Activated naive CD8-positive, alpha-beta T cell treated with anti-CD3 and anti-CD28 coated beads, Interleukin-2, amount 10 ng/mL, durations not matched to agents 7 days and 5 days (primary cell): ENCODE measurements around the gene CCDC14. TPM values are rescaled to one million over a fixed set of nuclear protein-coding genes. Genes with fewer than 3 reads are reported as not detected.
A peak's percentile ranks its signal among the peaks of the same experiment; 100 is the strongest.
"Not testable (repeated sequence)": the region's sequence is repeated elsewhere in the genome, so short reads cannot be mapped to it uniquely, and the experiment has no call there.

Experiments
- ATAC-seq: fragments of 150-1000 bp; cut with Tn5 transposase; one replicate; pipeline ENCODE4 v1.10.0; 2021; ENCODE audit warnings: low read depth, moderate library complexity
- POLR2A ChIA-PET: fragments of 350-600 bp; sonication (Branson Sonifier 250); formaldehyde crosslinking; loops from one replicate; lab custom pipeline; 2021; ENCODE audit warnings: antibody characterized with exemption; lab: Charles Lee
- DNase-seq: peaks from one replicate; pipeline ENCODE4 v3.0.0; 2021
- H3K27ac Mint-ChIP-seq: one replicate; pipeline ENCODE4 v1.8.0; 2022; ENCODE audit warnings: mild to moderate bottlenecking, mixed read lengths
- H3K27me3 Mint-ChIP-seq: one replicate; pipeline ENCODE4 v1.8.0; 2022; ENCODE audit warnings: mild to moderate bottlenecking, moderate library complexity, mixed read lengths
- H3K36me3 Mint-ChIP-seq: one replicate; pipeline ENCODE4 v1.8.0; 2021; ENCODE audit warnings: mild to moderate bottlenecking, mixed read lengths
- H3K4me1 Mint-ChIP-seq: one replicate; pipeline ENCODE4 v1.8.0; 2021; ENCODE audit warnings: mixed read lengths
- H3K4me3 Mint-ChIP-seq: one replicate; pipeline ENCODE4 v1.8.0; 2022; ENCODE audit warnings: mild to moderate bottlenecking, moderate library complexity, mixed read lengths
- H3K9me3 Mint-ChIP-seq: one replicate; pipeline ENCODE4 v1.8.0; 2021; ENCODE audit warnings: mixed read lengths
- total RNA-seq, 2 experiments: library from RNA; stranded (reverse); gene quantifications; one replicate each; pipeline ENCODE4 v1.2.3, GENCODE V29; 2021

The CCDC14 gene
- total RNA-seq, 2 experiments from 2014 or later = 48.9 to 63.0 TPM

DNA sequence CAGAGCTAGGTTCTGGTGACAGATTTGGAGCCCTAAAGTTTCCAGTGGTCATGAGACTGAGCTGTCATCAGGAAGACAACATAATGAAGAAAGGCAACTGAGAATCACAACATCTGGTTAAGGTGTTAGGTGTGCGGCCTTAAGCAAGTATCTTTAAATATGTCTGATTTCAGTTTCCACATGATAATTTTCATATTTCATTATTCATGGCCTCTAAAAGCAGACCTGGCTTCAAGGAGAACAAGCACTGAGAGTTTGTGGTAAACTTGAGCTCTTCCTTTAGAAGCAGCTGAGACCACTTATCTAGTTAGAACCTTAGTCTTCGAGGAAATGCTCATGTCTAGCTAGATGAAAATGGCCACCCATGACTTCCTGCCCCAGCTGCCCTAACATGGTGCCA is 51.2 kb downstream of the CCDC14 start:
- POLR2A ChIA-PET = no interaction called here
- no peak for DNase-seq
- H3K4me1 Mint-ChIP-seq = no peaks in the 10 kb centered on the region
- H3K9me3 Mint-ChIP-seq = no peaks in the 10 kb centered on the region
- H3K27ac Mint-ChIP-seq = no peak overlapping the region
- no peak overlapping the region for H3K4me3 Mint-ChIP-seq
- peaks cover 2% of the 10 kb centered on the region for H3K36me3 Mint-ChIP-seq
- no peaks in the 10 kb centered on the region for H3K27me3 Mint-ChIP-seq
- no peak for ATAC-seq

- no peak for DNase-seq
- ATAC-seq = no peak
- POLR2A ChIA-PET = interaction anchor here (0.7 kb wide), 1 partner anchor 225 kb away, joined by 3 read pairs; no protein-coding TSS in a partner anchor
- Mint-ChIP-seq H3K9me3 (no peaks in the 10 kb centered on the region), H3K36me3 (no peaks in the 10 kb centered on the region), H3K4me3 (no peak overlapping the region), H3K27me3 (no peaks in the 10 kb centered on the region), H3K27ac (no peak overlapping the region), H3K4me1 (no peaks in the 10 kb centered on the region)
Observed at GRCh38 chr3:123907720-123908119, 53.3 kb downstream of the CCDC14 start.

DNA sequence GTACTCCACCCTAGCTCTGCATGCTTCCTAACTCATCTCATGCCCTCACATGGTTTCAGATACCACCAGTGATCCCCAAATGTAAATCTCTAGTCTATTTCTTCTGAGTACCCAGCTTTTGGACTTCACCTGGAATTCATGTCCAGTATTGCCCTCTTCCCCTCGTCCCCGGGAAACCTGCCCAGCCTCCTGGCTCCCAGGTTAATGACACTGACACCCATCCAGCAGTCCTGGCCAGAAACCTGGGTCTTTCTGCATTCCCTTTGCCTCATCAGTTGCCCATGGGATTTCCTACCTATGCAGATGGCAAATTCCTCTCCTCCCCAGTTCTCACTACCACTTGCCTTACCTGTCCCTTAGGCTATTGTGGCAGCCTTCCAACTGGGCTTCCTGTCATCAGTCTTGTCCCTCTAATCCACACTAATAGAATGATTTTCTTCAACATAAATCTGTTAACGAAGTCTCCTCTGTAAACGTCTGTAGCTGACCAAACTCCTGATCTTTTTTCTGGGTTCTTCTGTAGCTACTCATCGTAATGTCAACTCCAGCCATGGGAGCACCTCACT is 61.6 kb downstream of the CCDC14 start:
- no peaks in the 10 kb centered on the region for H3K36me3 Mint-ChIP-seq
- H3K27me3 Mint-ChIP-seq = peaks cover 22% of the 10 kb centered on the region
- DNase-seq = no peak
- no peak overlapping the region for H3K4me3 Mint-ChIP-seq
- POLR2A ChIA-PET = no interaction called here
- ATAC-seq = no peak
- H3K27ac Mint-ChIP-seq = no peak overlapping the region
- H3K9me3 Mint-ChIP-seq = no peaks in the 10 kb centered on the region
- no peaks in the 10 kb centered on the region for H3K4me1 Mint-ChIP-seq

GRCh38 chr3:123893012-123893411 is 68.0 kb downstream of the CCDC14 start:
- Mint-ChIP-seq H3K9me3 (peaks cover 11% of the 10 kb centered on the region), H3K4me1 (no peaks in the 10 kb centered on the region), H3K36me3 (peaks cover 4% of the 10 kb centered on the region), H3K27me3 (peaks cover 24% of the 10 kb centered on the region), H3K27ac (no peak overlapping the region), H3K4me3 (no peak overlapping the region)
- DNase-seq (no peak), ATAC-seq (no peak)
- POLR2A ChIA-PET = no interaction called here

DNA sequence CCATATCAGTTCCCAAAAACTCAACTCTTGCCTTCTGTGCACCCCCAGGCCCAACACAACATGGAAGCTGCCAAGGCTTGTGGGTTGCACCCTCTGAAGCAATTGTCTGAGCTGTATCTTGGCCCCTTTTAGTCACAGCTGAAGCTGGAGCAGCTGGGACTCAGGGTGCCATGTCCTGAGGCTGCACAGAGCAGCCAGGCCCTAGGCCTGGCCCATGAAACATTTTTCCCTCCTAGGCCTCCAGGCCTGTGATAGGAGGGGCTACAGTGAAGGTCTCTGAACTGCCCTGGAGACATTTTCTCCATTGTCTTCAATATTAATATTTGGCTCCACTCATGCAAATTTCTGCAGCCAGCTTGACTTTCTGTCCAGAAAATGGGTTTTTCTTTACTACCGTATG is 68.8 kb downstream of the CCDC14 start:
- ATAC-seq = no peak
- peaks cover 31% of the 10 kb centered on the region for H3K27me3 Mint-ChIP-seq
- no peak overlapping the region for H3K4me3 Mint-ChIP-seq
- no peak for DNase-seq
- peaks cover 4% of the 10 kb centered on the region for H3K36me3 Mint-ChIP-seq
- no peak overlapping the region for H3K27ac Mint-ChIP-seq
- H3K9me3 Mint-ChIP-seq = peaks cover 11% of the 10 kb centered on the region
- no peaks in the 10 kb centered on the region for H3K4me1 Mint-ChIP-seq
- POLR2A ChIA-PET = no interaction called here

GRCh38 chr3:123890991-123891390 is 70.0 kb downstream of the CCDC14 start:
- DNase-seq, H3K27ac Mint-ChIP-seq, H3K4me3 Mint-ChIP-seq, H3K4me1 Mint-ChIP-seq, H3K36me3 Mint-ChIP-seq, ATAC-seq, POLR2A ChIA-PET: not testable (repeated sequence)
- Mint-ChIP-seq H3K27me3 (peaks cover 37% of the 10 kb centered on the region), H3K9me3 (peaks cover 11% of the 10 kb centered on the region)

DNA sequence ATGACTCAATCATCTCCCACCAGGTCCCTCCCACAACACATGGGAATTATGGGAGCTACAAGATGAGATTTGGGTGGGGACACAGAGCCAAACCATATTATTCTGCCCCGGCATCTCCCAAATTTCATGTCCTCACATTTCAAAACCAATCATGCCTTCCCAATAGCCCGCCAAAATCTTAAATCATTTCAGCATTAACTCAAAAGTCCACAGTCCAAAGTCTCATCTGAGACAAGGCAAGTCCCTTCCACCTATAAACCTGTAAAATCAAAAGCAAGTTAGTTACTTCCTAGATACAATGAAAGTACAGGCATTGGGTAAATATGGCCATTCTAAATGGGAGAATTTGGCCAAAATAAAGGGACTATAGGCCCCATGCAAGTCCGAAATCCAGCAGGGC is 70.9 kb downstream of the CCDC14 start:
- peaks cover 11% of the 10 kb centered on the region for H3K9me3 Mint-ChIP-seq
- POLR2A ChIA-PET, H3K4me3 Mint-ChIP-seq, DNase-seq, H3K4me1 Mint-ChIP-seq, H3K27ac Mint-ChIP-seq, ATAC-seq, H3K36me3 Mint-ChIP-seq: not testable (repeated sequence)
- H3K27me3 Mint-ChIP-seq = peaks cover 44% of the 10 kb centered on the region

DNA sequence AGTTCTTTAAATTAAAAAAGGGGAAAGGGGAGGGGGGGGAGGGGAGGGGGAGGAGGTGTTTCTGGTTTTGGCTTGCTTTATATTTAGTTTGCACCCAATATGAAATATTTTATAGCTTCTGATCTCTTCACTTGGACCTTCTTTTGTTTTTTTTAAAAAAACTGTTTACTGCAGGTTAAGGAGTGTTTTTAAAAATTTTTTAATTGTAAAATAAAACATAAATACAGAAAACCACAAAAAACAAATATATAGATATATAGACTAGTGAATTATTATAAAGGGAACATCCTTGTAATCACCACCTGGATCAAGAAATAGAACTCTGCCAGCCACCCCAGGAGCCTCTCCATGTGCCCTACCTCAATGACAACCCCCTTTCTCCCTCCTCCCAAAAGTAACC is 76.0 kb downstream of the CCDC14 start:
- H3K9me3 Mint-ChIP-seq = peaks cover 1% of the 10 kb centered on the region
- no peak overlapping the region for H3K27ac Mint-ChIP-seq
- H3K4me1 Mint-ChIP-seq = peaks cover 5% of the 10 kb centered on the region
- ATAC-seq (no peak), DNase-seq (no peak)
- H3K4me3 Mint-ChIP-seq = no peak overlapping the region
- H3K27me3 Mint-ChIP-seq = peaks cover 70% of the 10 kb centered on the region
- POLR2A ChIA-PET = no interaction called here
- H3K36me3 Mint-ChIP-seq = peaks cover 2% of the 10 kb centered on the region

GRCh38 chr3:123884203-123884831 is 76.7 kb downstream of the CCDC14 start, which contains the start of gene MYLK:
Gene MYLK, minus strand, starts transcription at chr3:123884332. Its CDS starts 90,491 bp downstream, at chr3:123793841.
- Mint-ChIP-seq H3K36me3 (peaks cover 2% of the 10 kb centered on the region), H3K9me3 (peaks cover 1% of the 10 kb centered on the region), H3K27ac (no peak within 1 kb of the TSS), H3K4me3 (peak within 1 kb of the TSS; percentile 82), H3K4me1 (peaks cover 5% of the 10 kb centered on the region), H3K27me3 (peaks cover 67% of the 10 kb centered on the region)
- peak; percentile 91 for ATAC-seq
- DNase-seq = peak; percentile 67
- POLR2A ChIA-PET = interaction anchor here (1.0 kb wide), 1 partner anchor 77 kb away, joined by 3 read pairs; the partner anchor contains the start of gene CCDC14

- H3K4me3 Mint-ChIP-seq = peak overlapping the region; percentile 67
- peaks cover 62% of the 10 kb centered on the region for H3K27me3 Mint-ChIP-seq
- H3K9me3 Mint-ChIP-seq = peaks cover under 1% of the 10 kb centered on the region
- H3K36me3 Mint-ChIP-seq = peaks cover under 1% of the 10 kb centered on the region
- ATAC-seq (no peak), DNase-seq (no peak)
- H3K4me1 Mint-ChIP-seq = peaks cover 5% of the 10 kb centered on the region
- POLR2A ChIA-PET = interaction anchor here (1.0 kb wide), 1 partner anchor 77 kb away, joined by 3 read pairs; the partner anchor contains the start of gene CCDC14
- no peak overlapping the region for H3K27ac Mint-ChIP-seq
Observed at GRCh38 chr3:123883701-123884202, 77.3 kb downstream of the CCDC14 start.

DNA sequence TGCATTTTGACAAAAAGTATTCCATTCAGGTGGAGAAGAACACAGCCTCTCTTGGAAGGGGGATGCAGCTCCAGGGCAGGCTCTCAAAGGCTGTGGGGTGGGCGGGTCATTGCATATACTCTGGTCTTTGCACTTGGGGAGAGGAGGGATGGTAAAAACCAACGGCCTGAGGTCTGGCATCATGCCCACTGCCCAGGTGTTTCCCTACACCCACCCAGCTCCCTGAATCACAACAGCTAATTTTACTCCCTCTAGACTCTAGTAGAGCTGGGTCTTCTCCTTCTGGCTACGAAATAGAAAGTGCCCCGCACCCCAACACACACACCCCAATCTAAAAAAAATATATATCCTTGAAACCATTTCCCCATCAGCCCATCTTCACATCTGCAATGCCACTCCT is 77.9 kb downstream of the CCDC14 start:
- Mint-ChIP-seq H3K27me3 (peaks cover 58% of the 10 kb centered on the region), H3K4me1 (peaks cover 5% of the 10 kb centered on the region), H3K9me3 (no peaks in the 10 kb centered on the region), H3K36me3 (no peaks in the 10 kb centered on the region), H3K27ac (no peak overlapping the region), H3K4me3 (peak overlapping the region; percentile 67)
- POLR2A ChIA-PET = no interaction called here
- no peak for ATAC-seq
- no peak for DNase-seq

DNA sequence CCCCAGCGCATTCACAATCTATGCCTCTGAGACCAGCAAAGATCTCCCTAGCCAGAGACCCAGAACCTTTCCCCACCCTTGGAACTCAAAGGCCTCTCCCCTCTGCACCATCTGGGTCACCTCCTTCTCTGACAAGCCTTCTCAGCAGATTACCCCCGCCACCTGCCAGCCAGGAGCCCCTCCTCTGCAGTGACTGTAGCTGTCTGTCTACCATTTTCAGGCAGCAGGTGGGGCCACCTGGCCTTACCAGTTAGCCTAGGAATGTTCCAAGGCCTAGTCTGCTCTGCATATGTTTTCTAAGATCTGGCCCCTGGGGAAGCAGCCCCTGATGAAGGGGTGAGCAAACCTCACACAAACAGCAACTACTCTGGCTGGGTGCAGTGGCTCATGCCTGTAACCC is 79.3 kb downstream of the CCDC14 start:
- POLR2A ChIA-PET = no interaction called here
- Mint-ChIP-seq H3K9me3 (no peaks in the 10 kb centered on the region), H3K36me3 (no peaks in the 10 kb centered on the region), H3K4me1 (peaks cover 5% of the 10 kb centered on the region), H3K4me3 (no peak overlapping the region), H3K27ac (no peak overlapping the region), H3K27me3 (peaks cover 49% of the 10 kb centered on the region)
- DNase-seq (no peak), ATAC-seq (no peak)

GRCh38 chr3:123880998-123881561 is 79.9 kb downstream of the CCDC14 start:
- peaks cover 5% of the 10 kb centered on the region for H3K4me1 Mint-ChIP-seq
- H3K27ac Mint-ChIP-seq = no peak overlapping the region
- DNase-seq (no peak), ATAC-seq (no peak)
- POLR2A ChIA-PET = no interaction called here
- H3K4me3 Mint-ChIP-seq = no peak overlapping the region
- no peaks in the 10 kb centered on the region for H3K36me3 Mint-ChIP-seq
- H3K9me3 Mint-ChIP-seq = no peaks in the 10 kb centered on the region
- peaks cover 43% of the 10 kb centered on the region for H3K27me3 Mint-ChIP-seq

DNA sequence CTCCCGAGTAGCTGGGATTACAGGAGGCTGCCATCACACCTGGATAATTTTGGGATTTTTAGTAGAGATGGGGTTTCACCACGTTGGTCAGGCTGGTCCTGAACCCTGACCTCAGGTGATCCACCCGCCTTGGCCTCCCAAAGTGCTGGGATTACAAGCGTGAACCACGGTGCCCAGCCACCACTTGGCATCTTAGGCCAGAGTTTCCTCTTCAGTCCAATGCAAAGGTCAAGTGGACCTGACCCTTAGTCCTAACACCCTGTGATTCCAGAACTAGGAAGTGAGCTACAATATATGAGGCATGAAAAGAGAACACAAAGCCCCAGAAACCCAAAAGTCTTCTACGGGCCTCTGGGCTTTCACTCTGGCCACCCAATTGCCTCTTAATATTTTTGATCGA is 82.2 kb downstream of the CCDC14 start:
- POLR2A ChIA-PET = no interaction called here
- Mint-ChIP-seq H3K27me3 (peaks cover 43% of the 10 kb centered on the region), H3K36me3 (no peaks in the 10 kb centered on the region), H3K27ac (no peak overlapping the region), H3K9me3 (no peaks in the 10 kb centered on the region), H3K4me3 (no peak overlapping the region), H3K4me1 (peaks cover 3% of the 10 kb centered on the region)
- ATAC-seq (no peak), DNase-seq (no peak)
